Measurements from ENCODE around the gene PDE4B. TPM values are rescaled to one million over a fixed set of nuclear protein-coding genes. Genes with fewer than 3 reads are reported as not detected.

The PDE4B gene
- polyA plus RNA-seq, 1 donor from 2014 or later, result 135 TPM

DNA sequence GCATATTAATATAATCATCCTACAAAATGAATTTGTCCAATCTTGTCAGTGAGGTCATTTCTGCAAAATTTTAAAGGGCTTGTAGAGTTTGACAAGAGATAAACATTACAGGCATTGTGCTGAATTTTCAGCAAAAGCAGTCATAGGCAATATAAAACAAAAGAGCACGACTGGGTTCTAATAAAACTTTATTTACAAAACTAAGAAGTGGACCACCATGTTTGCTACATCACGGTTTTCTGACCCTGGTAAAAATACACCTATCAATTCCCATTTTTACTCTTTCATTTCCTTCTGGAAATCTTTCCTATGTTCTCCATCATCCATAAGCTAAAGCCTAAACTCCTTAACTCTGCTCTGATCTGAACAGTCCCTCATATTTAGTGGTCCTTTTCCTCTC lies 511.4 kb downstream of the PDE4B start:
- H3F3A ChIP-seq (ENCODE audit: insufficient read depth, low read length, poor library complexity, severe bottlenecking), result no peaks in the 10 kb centered on the region
- no peaks in the 10 kb centered on the region for H3K36me3 ChIP-seq (ENCODE audit: insufficient read depth, low read length)
- no peak for TF ChIP-seq EZH2 (IDR thresholded peaks at IDR 0.05; ENCODE audit: borderline replicate concordance, insufficient read depth, low read length, poor library complexity, severe bottlenecking)
- TF ChIP-seq MXI1 (conservative IDR thresholded peaks at IDR 0.05; ENCODE audit: poor library complexity, severe bottlenecking), result no peak
- TF ChIP-seq, protein P1, sequence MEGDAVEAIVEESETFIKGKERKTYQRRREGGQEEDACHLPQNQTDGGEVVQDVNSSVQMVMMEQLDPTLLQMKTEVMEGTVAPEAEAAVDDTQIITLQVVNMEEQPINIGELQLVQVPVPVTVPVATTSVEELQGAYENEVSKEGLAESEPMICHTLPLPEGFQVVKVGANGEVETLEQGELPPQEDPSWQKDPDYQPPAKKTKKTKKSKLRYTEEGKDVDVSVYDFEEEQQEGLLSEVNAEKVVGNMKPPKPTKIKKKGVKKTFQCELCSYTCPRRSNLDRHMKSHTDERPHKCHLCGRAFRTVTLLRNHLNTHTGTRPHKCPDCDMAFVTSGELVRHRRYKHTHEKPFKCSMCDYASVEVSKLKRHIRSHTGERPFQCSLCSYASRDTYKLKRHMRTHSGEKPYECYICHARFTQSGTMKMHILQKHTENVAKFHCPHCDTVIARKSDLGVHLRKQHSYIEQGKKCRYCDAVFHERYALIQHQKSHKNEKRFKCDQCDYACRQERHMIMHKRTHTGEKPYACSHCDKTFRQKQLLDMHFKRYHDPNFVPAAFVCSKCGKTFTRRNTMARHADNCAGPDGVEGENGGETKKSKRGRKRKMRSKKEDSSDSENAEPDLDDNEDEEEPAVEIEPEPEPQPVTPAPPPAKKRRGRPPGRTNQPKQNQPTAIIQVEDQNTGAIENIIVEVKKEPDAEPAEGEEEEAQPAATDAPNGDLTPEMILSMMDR (IDR thresholded peaks at IDR 0.05; ENCODE audit: poor library complexity, severe bottlenecking), result no peak
- TF ChIP-seq, protein P2, sequence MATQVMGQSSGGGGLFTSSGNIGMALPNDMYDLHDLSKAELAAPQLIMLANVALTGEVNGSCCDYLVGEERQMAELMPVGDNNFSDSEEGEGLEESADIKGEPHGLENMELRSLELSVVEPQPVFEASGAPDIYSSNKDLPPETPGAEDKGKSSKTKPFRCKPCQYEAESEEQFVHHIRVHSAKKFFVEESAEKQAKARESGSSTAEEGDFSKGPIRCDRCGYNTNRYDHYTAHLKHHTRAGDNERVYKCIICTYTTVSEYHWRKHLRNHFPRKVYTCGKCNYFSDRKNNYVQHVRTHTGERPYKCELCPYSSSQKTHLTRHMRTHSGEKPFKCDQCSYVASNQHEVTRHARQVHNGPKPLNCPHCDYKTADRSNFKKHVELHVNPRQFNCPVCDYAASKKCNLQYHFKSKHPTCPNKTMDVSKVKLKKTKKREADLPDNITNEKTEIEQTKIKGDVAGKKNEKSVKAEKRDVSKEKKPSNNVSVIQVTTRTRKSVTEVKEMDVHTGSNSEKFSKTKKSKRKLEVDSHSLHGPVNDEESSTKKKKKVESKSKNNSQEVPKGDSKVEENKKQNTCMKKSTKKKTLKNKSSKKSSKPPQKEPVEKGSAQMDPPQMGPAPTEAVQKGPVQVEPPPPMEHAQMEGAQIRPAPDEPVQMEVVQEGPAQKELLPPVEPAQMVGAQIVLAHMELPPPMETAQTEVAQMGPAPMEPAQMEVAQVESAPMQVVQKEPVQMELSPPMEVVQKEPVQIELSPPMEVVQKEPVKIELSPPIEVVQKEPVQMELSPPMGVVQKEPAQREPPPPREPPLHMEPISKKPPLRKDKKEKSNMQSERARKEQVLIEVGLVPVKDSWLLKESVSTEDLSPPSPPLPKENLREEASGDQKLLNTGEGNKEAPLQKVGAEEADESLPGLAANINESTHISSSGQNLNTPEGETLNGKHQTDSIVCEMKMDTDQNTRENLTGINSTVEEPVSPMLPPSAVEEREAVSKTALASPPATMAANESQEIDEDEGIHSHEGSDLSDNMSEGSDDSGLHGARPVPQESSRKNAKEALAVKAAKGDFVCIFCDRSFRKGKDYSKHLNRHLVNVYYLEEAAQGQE (IDR thresholded peaks at IDR 0.05; ENCODE audit: borderline replicate concordance), result no peak
- TF ChIP-seq POLR2AphosphoS5 (IDR thresholded peaks at IDR 0.05), result no peak
- TF ChIP-seq SMC3 (conservative IDR thresholded peaks at IDR 0.05; ENCODE audit: poor library complexity), result no peak
- no peak for TF ChIP-seq EP300 (conservative IDR thresholded peaks at IDR 0.05; ENCODE audit: poor library complexity, severe bottlenecking)
- TF ChIP-seq RAD21 (conservative IDR thresholded peaks at IDR 0.05), result no peak
- TF ChIP-seq TAF1 (IDR thresholded peaks at IDR 0.05; ENCODE audit: low read depth), result no peak
- no peak overlapping the region for H3K4me2 ChIP-seq (ENCODE audit: low read length)
- no peak overlapping the region for H3K27ac ChIP-seq (ENCODE audit: low read length)
- no peaks in the 10 kb centered on the region for H3K9me3 ChIP-seq (ENCODE audit: low read length)
- no peak overlapping the region for H3K4me3 ChIP-seq (ENCODE audit: low read length)
- no peaks in the 10 kb centered on the region for H3K9me2 ChIP-seq (ENCODE audit: insufficient read depth, low read length)
- H2AFZ ChIP-seq (ENCODE audit: low read depth, low read length), result no peak overlapping the region
- H3K79me2 ChIP-seq (replicated peaks; ENCODE audit: insufficient read depth, low read length), result no peaks in the 10 kb centered on the region
- no peak overlapping the region for H3K9ac ChIP-seq (ENCODE audit: low read length)
- H4K20me1 ChIP-seq (ENCODE audit: insufficient read depth), result no peaks in the 10 kb centered on the region
- H3K27me3 ChIP-seq (ENCODE audit: insufficient read depth, low read depth, low read length), result no peaks in the 10 kb centered on the region

DNA sequence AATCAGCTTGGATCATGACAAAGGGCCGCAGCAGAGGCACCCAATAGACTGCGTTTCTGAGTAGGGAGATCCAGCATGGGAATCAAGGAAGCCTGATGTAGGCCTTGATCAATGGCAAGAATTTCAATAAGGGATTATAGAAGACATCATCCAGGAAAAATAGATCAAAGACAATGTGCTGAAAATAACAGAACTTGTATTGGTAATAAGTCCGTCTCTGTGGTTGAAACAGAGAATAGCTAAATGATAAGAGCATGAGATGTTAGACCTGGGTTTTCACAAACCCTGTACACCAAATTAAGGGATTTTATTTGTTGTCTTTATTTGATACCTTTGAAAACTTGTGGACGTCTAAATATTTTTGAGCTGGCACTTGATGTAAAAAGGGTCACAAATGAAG lies 513.2 kb downstream of the PDE4B start:
- no peaks in the 10 kb centered on the region for H3K27me3 ChIP-seq (ENCODE audit: insufficient read depth, low read depth, low read length)
- H3K79me2 ChIP-seq (replicated peaks; ENCODE audit: insufficient read depth, low read length), result no peaks in the 10 kb centered on the region
- H3K9me2 ChIP-seq (ENCODE audit: insufficient read depth, low read length), result no peaks in the 10 kb centered on the region
- no peaks in the 10 kb centered on the region for H3F3A ChIP-seq (ENCODE audit: insufficient read depth, low read length, poor library complexity, severe bottlenecking)
- H3K4me3 ChIP-seq (ENCODE audit: low read length), result no peak overlapping the region
- no peak for TF ChIP-seq EP300 (conservative IDR thresholded peaks at IDR 0.05; ENCODE audit: poor library complexity, severe bottlenecking)
- TF ChIP-seq, protein P1 (IDR thresholded peaks at IDR 0.05; ENCODE audit: poor library complexity, severe bottlenecking), result no peak
- no peak for TF ChIP-seq EZH2 (IDR thresholded peaks at IDR 0.05; ENCODE audit: borderline replicate concordance, insufficient read depth, low read length, poor library complexity, severe bottlenecking)
- no peak for TF ChIP-seq POLR2AphosphoS5 (IDR thresholded peaks at IDR 0.05)
- no peak for TF ChIP-seq RAD21 (conservative IDR thresholded peaks at IDR 0.05)
- no peak for TF ChIP-seq MXI1 (conservative IDR thresholded peaks at IDR 0.05; ENCODE audit: poor library complexity, severe bottlenecking)
- no peak for TF ChIP-seq TAF1 (IDR thresholded peaks at IDR 0.05; ENCODE audit: low read depth)
- TF ChIP-seq, protein P2 (IDR thresholded peaks at IDR 0.05; ENCODE audit: borderline replicate concordance), result no peak
- no peak for TF ChIP-seq SMC3 (conservative IDR thresholded peaks at IDR 0.05; ENCODE audit: poor library complexity)
- H3K9me3 ChIP-seq (ENCODE audit: low read length), result no peaks in the 10 kb centered on the region
- no peak overlapping the region for H3K27ac ChIP-seq (ENCODE audit: low read length)
- H4K20me1 ChIP-seq (ENCODE audit: insufficient read depth), result no peaks in the 10 kb centered on the region
- no peak overlapping the region for H3K4me2 ChIP-seq (ENCODE audit: low read length)
- H3K9ac ChIP-seq (ENCODE audit: low read length), result no peak overlapping the region
- no peaks in the 10 kb centered on the region for H3K36me3 ChIP-seq (ENCODE audit: insufficient read depth, low read length)
- H2AFZ ChIP-seq (ENCODE audit: low read depth, low read length), result no peak overlapping the region

All from neural cell (in vitro differentiated cells).